A172 (cell line): ENCODE data around the gene NCOR1. TPM values are rescaled to one million over a fixed set of nuclear protein-coding genes. Genes with fewer than 3 reads are reported as not detected.
"Not testable (repeated sequence)": the region's sequence is repeated elsewhere in the genome, so short reads cannot be mapped to it uniquely, and the experiment has no call there.

Source experiments
- DNase-seq: peaks from one replicate; pipeline ENCODE4 v3.0.0-alpha.2; 2015; ENCODE audit warnings: low spot score
- total RNA-seq: library from RNA; depleted of rRNA; stranded (reverse); fragments of >200 nt; shearing (Covaris generic); gene quantifications from 2 replicates; pipeline ENCODE4 v1.2.3, GENCODE V29; 2014; rRNA removed

The NCOR1 gene
- total RNA-seq: 73.1 and 95.9 TPM in 2 replicates

- DNase-seq: peak; percentile 84
Observed at GRCh38 chr17:16215273-16215964, at the start of gene NCOR1. Gene NCOR1, minus strand, starts transcription at chr17:16215534. Its CDS starts 20,965 bp downstream, at chr17:16194569.

- no peak for DNase-seq
Observed at GRCh38 chr17:16262201-16262600, 46.9 kb upstream of the NCOR1 start.

GRCh38 chr17:16261049-16261448, 45.7 kb upstream of the NCOR1 start:
- DNase-seq: no peak

GRCh38 chr17:16259926-16260325, 44.6 kb upstream of the NCOR1 start:
- no peak for DNase-seq

GRCh38 chr17:16258901-16259300, 43.6 kb upstream of the NCOR1 start:
- no peak for DNase-seq

- DNase-seq: no peak
Observed at GRCh38 chr17:16255481-16255921, 40.2 kb upstream of the NCOR1 start.

- DNase-seq: no peak
Observed at GRCh38 chr17:16254773-16255400, 39.6 kb upstream of the NCOR1 start.

GRCh38 chr17:16251556-16251955, 36.2 kb upstream of the NCOR1 start:
- DNase-seq: no peak

GRCh38 chr17:16251043-16251442, 35.7 kb upstream of the NCOR1 start:
- no peak for DNase-seq

- no peak for DNase-seq
Observed at GRCh38 chr17:16250635-16251034, 35.3 kb upstream of the NCOR1 start.

- DNase-seq: no peak
Observed at GRCh38 chr17:16247586-16247984, 32.3 kb upstream of the NCOR1 start.

GRCh38 chr17:16243801-16244567, 28.6 kb upstream of the NCOR1 start:
- peak; percentile 29 for DNase-seq

GRCh38 chr17:16243385-16243784, 28.1 kb upstream of the NCOR1 start:
- DNase-seq: no peak

GRCh38 chr17:16241906-16242399, 26.6 kb upstream of the NCOR1 start:
- no peak for DNase-seq

GRCh38 chr17:16239931-16240330, 24.6 kb upstream of the NCOR1 start:
- no peak for DNase-seq

GRCh38 chr17:16232391-16232790, 17.1 kb upstream of the NCOR1 start:
- no peak for DNase-seq

- DNase-seq: not testable (repeated sequence)
Observed at GRCh38 chr17:16229912-16230561, 14.7 kb upstream of the NCOR1 start.

- DNase-seq: no peak
Observed at GRCh38 chr17:16222406-16222805, 7.1 kb upstream of the NCOR1 start.

- peak; percentile 88 for DNase-seq
Observed at GRCh38 chr17:16217002-16217635, 1.8 kb upstream of the NCOR1 start, which contains the start of gene PIGL. Gene PIGL, plus strand, starts transcription at chr17:16217210. Its CDS starts 17 bp downstream, at chr17:16217227.

GRCh38 chr17:16216341-16217001, 1.1 kb upstream of the NCOR1 start:
- DNase-seq: not testable (repeated sequence)

- DNase-seq: peak; percentile 28
Observed at GRCh38 chr17:16215965-16216316, 607 bp upstream of the NCOR1 start.
